HepG2 (cell line): ENCODE results near the gene PEBP1. TPM values are rescaled to one million over a fixed set of nuclear protein-coding genes. Genes with fewer than 3 reads are reported as not detected.
A peak's percentile ranks its signal among the peaks of the same experiment; 100 is the strongest.

Source experiments
- ETV6 ChIP-seq: sonication (generic); formaldehyde crosslinking; conservative IDR thresholded peaks from 2 replicates; pipeline ENCODE4 v1.4.0; 2020; ENCODE audit warnings: missing genetic modification reagents
- REL ChIP-seq: sonication (generic); formaldehyde crosslinking; conservative IDR thresholded peaks from 2 replicates; pipeline ENCODE4 v1.8.0; 2022; ENCODE audit warnings: mild to moderate bottlenecking, missing genetic modification reagents, moderate library complexity
- RXRA ChIP-seq: sonication (generic); formaldehyde crosslinking; IDR thresholded peaks from 2 replicates; pipeline ENCODE4 v1.5.1; 2020; ENCODE audit warnings: missing genetic modification reagents
- THAP11 ChIP-seq: IDR thresholded peaks from 2 replicates; pipeline ENCODE4 v1.6.1; 2016; ENCODE audit warnings: missing biosample characterization, missing genetic modification reagents
- ZBED4 ChIP-seq: sonication (generic); formaldehyde crosslinking; IDR thresholded peaks from 2 replicates; pipeline ENCODE4 v1.4.0; 2020; ENCODE audit warnings: missing genetic modification reagents, borderline replicate concordance
- ZNF333 ChIP-seq: sonication (generic); formaldehyde crosslinking; IDR thresholded peaks from 2 replicates; pipeline ENCODE4 v1.4.0; 2020; ENCODE audit warnings: mild to moderate bottlenecking, missing genetic modification reagents, borderline replicate concordance
- ZNF549 ChIP-seq: sonication (generic); formaldehyde crosslinking; IDR thresholded peaks from 2 replicates; pipeline ENCODE4 v1.5.0; 2020; ENCODE audit warnings: missing genetic modification reagents
- ZSCAN22 ChIP-seq: sonication (generic); formaldehyde crosslinking; IDR thresholded peaks from 2 replicates; pipeline ENCODE4 v1.4.0; 2020; ENCODE audit warnings: mild to moderate bottlenecking, missing genetic modification reagents
- polyA plus RNA-seq, 8 experiments: library from polyadenylated mRNA; depleted of rRNA in 3 of 8; stranded (reverse) in 7 of 8; unstranded in 1 of 8; fragments of >200 nt; fragmentation: Illumina TruSeq in 4 of 8; extraction: Trizol in 4 of 8; gene quantifications; 2 replicates each; pipeline versions ENCODE4 v1.2.1 to v1.2.3, GENCODE V29; 2011 to 2016; ENCODE audit warnings: low read depth in 4 of 8, missing spikeins in 1 of 8, mixed read lengths in 1 of 8; ENCODE audit not compliant: insufficient read depth in 1 of 8
- total RNA-seq, 5 experiments: library from RNA; depleted of rRNA; stranded (reverse); fragments of >200 nt; fragmentation: Illumina TruSeq; extraction: Trizol; gene quantifications; 2 replicates each; pipeline ENCODE4 v1.2.3, GENCODE V29; 2016; ENCODE audit warnings: low read depth in 1 of 5
- TF ChIP-seq, protein P1 (sequence below): sonication (generic); formaldehyde crosslinking; conservative IDR thresholded peaks from 2 replicates; pipeline ENCODE4 v1.4.0; 2020; ENCODE audit warnings: missing genetic modification reagents
- TF ChIP-seq, protein P2 (sequence below): sonication (generic); formaldehyde crosslinking; IDR thresholded peaks from 2 replicates; pipeline ENCODE4 v1.4.0; 2020; ENCODE audit warnings: missing genetic modification reagents
- TF ChIP-seq, protein P3 (sequence below): sonication (generic); formaldehyde crosslinking; IDR thresholded peaks from 2 replicates; pipeline ENCODE4 v1.5.0; 2020; ENCODE audit warnings: mild to moderate bottlenecking, missing genetic modification reagents
- TF ChIP-seq, protein P4 (sequence below), 2 experiments: sonication (generic) in 1 of 2; formaldehyde crosslinking in 1 of 2; IDR thresholded peaks; 2 replicates each; pipeline versions ENCODE4 v1.4.0 to v1.6.1; 2018 to 2020; ENCODE audit warnings: missing genetic modification reagents in 2 of 2, borderline replicate concordance in 1 of 2, low read depth in 1 of 2, mild to moderate bottlenecking in 1 of 2, missing biosample characterization in 1 of 2
- TF ChIP-seq, protein P5 (sequence below): sonication (generic); formaldehyde crosslinking; IDR thresholded peaks from 2 replicates; pipeline ENCODE4 v1.5.0; 2020; ENCODE audit warnings: mild to moderate bottlenecking, missing genetic modification reagents

PEBP1 gene
- total and polyA plus RNA-seq, 2 of the 13 experiments (the other 11 are each of a cell fraction or from before 2014, with no cell fraction given): 538 to 1,505 TPM

DNA sequence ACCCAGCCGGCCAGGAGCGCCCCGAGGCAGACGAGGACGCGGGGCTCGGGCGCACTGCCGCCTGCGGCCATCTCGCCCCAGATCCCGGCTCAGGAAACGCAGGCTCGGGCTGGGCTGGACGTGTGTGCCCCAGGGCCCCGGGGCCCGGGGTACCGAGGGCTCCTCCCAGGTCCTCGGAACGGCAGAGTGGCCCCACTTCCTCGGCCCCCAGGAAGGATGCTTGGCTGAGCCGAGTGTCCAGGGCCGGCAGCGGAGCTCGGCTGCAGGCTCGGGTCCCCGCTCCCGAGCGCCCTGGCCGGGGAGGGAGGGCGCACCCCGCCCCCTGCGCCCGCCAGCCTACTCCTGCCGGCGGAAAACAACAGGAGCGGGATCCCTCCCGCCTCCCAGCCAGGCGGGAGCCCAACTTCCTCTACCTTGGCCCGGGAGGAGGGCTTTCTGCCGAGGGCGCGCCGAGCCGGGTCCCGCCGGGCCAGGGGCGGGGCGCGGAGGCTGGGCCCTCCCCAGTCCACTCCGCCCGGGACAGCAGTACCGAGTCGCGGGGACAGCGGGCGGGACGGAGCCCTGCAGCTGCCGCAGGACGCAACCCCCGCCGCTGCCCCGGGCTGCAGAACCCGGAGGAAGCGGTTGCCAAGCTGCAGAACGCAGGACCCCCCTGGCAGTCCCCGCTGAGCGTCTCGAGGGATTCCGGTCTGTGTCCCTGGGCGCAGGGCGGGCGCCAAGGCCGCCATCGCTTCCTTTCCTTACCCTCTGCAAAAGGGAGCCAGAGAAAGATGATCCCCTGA is 32.1 kb upstream of the PEBP1 start, which contains the start of gene VSIG10 (continued):
- TF ChIP-seq, protein P1, sequence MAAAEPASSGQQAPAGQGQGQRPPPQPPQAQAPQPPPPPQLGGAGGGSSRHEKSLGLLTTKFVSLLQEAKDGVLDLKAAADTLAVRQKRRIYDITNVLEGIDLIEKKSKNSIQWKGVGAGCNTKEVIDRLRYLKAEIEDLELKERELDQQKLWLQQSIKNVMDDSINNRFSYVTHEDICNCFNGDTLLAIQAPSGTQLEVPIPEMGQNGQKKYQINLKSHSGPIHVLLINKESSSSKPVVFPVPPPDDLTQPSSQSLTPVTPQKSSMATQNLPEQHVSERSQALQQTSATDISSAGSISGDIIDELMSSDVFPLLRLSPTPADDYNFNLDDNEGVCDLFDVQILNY (CRISPR knock-in tag): no peak
- peak; percentile 98 for TF ChIP-seq ZBED4 (CRISPR knock-in tag)
- TF ChIP-seq, protein P2, sequence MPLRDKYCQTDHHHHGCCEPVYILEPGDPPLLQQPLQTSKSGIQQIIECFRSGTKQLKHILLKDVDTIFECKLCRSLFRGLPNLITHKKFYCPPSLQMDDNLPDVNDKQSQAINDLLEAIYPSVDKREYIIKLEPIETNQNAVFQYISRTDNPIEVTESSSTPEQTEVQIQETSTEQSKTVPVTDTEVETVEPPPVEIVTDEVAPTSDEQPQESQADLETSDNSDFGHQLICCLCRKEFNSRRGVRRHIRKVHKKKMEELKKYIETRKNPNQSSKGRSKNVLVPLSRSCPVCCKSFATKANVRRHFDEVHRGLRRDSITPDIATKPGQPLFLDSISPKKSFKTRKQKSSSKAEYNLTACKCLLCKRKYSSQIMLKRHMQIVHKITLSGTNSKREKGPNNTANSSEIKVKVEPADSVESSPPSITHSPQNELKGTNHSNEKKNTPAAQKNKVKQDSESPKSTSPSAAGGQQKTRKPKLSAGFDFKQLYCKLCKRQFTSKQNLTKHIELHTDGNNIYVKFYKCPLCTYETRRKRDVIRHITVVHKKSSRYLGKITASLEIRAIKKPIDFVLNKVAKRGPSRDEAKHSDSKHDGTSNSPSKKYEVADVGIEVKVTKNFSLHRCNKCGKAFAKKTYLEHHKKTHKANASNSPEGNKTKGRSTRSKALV: peak; percentile 94
- TF ChIP-seq REL (CRISPR knock-in tag): no peak; the same call in 1 of the 2 replicates
- TF ChIP-seq ZSCAN22 (CRISPR knock-in tag): no peak
- TF ChIP-seq, protein P3, sequence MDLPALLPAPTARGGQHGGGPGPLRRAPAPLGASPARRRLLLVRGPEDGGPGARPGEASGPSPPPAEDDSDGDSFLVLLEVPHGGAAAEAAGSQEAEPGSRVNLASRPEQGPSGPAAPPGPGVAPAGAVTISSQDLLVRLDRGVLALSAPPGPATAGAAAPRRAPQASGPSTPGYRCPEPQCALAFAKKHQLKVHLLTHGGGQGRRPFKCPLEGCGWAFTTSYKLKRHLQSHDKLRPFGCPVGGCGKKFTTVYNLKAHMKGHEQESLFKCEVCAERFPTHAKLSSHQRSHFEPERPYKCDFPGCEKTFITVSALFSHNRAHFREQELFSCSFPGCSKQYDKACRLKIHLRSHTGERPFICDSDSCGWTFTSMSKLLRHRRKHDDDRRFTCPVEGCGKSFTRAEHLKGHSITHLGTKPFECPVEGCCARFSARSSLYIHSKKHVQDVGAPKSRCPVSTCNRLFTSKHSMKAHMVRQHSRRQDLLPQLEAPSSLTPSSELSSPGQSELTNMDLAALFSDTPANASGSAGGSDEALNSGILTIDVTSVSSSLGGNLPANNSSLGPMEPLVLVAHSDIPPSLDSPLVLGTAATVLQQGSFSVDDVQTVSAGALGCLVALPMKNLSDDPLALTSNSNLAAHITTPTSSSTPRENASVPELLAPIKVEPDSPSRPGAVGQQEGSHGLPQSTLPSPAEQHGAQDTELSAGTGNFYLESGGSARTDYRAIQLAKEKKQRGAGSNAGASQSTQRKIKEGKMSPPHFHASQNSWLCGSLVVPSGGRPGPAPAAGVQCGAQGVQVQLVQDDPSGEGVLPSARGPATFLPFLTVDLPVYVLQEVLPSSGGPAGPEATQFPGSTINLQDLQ (CRISPR knock-in tag): peak; percentile 28; the same call in 1 of the 2 replicates
- TF ChIP-seq, protein P4, sequence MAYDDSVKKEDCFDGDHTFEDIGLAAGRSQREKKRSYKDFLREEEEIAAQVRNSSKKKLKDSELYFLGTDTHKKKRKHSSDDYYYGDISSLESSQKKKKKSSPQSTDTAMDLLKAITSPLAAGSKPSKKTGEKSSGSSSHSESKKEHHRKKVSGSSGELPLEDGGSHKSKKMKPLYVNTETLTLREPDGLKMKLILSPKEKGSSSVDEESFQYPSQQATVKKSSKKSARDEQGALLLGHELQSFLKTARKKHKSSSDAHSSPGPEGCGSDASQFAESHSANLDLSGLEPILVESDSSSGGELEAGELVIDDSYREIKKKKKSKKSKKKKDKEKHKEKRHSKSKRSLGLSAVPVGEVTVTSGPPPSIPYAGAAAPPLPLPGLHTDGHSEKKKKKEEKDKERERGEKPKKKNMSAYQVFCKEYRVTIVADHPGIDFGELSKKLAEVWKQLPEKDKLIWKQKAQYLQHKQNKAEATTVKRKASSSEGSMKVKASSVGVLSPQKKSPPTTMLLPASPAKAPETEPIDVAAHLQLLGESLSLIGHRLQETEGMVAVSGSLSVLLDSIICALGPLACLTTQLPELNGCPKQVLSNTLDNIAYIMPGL (CRISPR knock-in tag; IDR thresholded peaks at IDR 0.05; ENCODE audit: borderline replicate concordance in 1 of 2, low read depth in 1 of 2): peak; percentile 45 to 83; a peak in 3 of 4 replicates
- TF ChIP-seq THAP11 (CRISPR knock-in tag): peak; percentile 56; the same call in 1 of the 2 replicates
- TF ChIP-seq ETV6: peak; percentile 75; the same call in 1 of the 2 replicates
- no peak for TF ChIP-seq RXRA
- TF ChIP-seq ZNF549 (CRISPR knock-in tag): no peak
- TF ChIP-seq, protein P5, sequence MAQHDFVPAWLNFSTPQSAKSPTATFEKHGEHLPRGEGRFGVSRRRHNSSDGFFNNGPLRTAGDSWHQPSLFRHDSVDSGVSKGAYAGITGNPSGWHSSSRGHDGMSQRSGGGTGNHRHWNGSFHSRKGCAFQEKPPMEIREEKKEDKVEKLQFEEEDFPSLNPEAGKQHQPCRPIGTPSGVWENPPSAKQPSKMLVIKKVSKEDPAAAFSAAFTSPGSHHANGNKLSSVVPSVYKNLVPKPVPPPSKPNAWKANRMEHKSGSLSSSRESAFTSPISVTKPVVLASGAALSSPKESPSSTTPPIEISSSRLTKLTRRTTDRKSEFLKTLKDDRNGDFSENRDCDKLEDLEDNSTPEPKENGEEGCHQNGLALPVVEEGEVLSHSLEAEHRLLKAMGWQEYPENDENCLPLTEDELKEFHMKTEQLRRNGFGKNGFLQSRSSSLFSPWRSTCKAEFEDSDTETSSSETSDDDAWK (CRISPR knock-in tag): no peak
- TF ChIP-seq ZNF333: no peak
